ENCODE data around the gene CASD1. TPM values are rescaled to one million over a fixed set of nuclear protein-coding genes. Genes with fewer than 3 reads are reported as not detected.

CASD1 gene
- total and polyA plus RNA-seq, 10 of the 15 experiments (the other 5 are each of a cell fraction or from before 2014, with no cell fraction given), result 4.0 to 18.6 (median 10.7) TPM

DNA sequence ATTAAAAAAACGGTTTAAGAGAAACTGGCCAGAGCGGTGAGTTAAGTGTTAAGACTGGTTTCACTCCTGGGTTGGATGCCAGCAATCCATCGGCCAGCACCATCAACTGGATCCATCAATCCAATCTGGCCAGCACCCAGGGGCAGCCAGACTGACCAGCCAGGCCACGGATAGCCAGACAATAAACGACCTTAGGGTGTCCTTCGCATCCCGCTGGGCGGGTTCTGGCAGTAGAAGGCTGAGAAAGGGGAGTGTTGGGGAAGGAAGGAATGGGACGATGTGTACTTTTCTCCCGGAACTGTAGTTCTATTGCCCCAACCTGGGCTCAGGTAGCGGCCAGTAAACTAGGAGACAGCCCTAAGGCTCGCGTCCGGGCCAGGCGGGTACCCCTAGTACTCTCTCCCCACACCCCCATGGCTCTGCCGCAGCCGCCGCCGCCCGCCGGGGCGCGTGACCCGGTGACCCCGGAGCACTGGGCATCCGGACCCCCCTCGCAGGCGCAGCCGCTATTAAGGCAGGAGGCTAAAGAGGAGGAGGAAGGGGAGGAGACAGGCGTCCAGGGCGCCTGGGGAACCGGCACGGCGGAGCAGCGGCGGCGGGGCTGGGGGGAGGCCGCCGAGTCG is at the start of gene CASD1 (continued):
- TF ChIP-seq, protein P1, sequence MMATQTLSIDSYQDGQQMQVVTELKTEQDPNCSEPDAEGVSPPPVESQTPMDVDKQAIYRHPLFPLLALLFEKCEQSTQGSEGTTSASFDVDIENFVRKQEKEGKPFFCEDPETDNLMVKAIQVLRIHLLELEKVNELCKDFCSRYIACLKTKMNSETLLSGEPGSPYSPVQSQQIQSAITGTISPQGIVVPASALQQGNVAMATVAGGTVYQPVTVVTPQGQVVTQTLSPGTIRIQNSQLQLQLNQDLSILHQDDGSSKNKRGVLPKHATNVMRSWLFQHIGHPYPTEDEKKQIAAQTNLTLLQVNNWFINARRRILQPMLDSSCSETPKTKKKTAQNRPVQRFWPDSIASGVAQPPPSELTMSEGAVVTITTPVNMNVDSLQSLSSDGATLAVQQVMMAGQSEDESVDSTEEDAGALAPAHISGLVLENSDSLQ (IDR thresholded peaks at IDR 0.05), result no peak
- TF ChIP-seq NBN (IDR thresholded peaks at IDR 0.05) (no peak), JUND (IDR thresholded peaks at IDR 0.05; ENCODE audit: low read depth, low read length) (no peak), ETV6 (conservative IDR thresholded peaks at IDR 0.05 in 1 of 2, IDR thresholded peaks at IDR 0.05 in 1 of 2; ENCODE audit: borderline replicate concordance in 1 of 2, low read depth in 1 of 2) (no peak), NR2C2 (IDR thresholded peaks at IDR 0.05; ENCODE audit: borderline replicate concordance, control insufficient read depth, insufficient read length, low read depth) (no peak), KDM1A (IDR thresholded peaks at IDR 0.05; ENCODE audit: borderline replicate concordance) (no peak), POLR2A (IDR thresholded peaks at IDR 0.05; ENCODE audit: low read depth, low read length) (no peak), EGR1 (IDR thresholded peaks at IDR 0.05; ENCODE audit: borderline replicate concordance in 1 of 2, low read depth in 2 of 2, low read length in 2 of 2) (0 out of 3 replicates have a peak, but pooled peaks of 1 of the 2 experiments have one; percentile 0), ZNF622 (IDR thresholded peaks at IDR 0.05) (no peak), PAX8 (IDR thresholded peaks at IDR 0.05) (no peak), BRCA1 (IDR thresholded peaks at IDR 0.05; ENCODE audit: low read depth, low read length) (no peak), CBX5 (IDR thresholded peaks at IDR 0.05; ENCODE audit: low read depth) (no peak), FOS (IDR thresholded peaks at IDR 0.05; ENCODE audit: borderline replicate concordance, extremely low read depth, insufficient read length) (no peak), SMARCA5 (IDR thresholded peaks at IDR 0.05) (no peak), RB1 (IDR thresholded peaks at IDR 0.05; ENCODE audit: borderline replicate concordance) (no peak), RAD21 (IDR thresholded peaks at IDR 0.05; ENCODE audit: insufficient read depth, low read depth, low read length) (no peak), CEBPB (IDR thresholded peaks at IDR 0.05; ENCODE audit: borderline replicate concordance in 1 of 2, low read depth in 2 of 2, low read length in 2 of 2) (no peak), EED (IDR thresholded peaks at IDR 0.05; ENCODE audit: low read depth) (no peak), TARDBP (IDR thresholded peaks at IDR 0.05; ENCODE audit: borderline replicate concordance) (no peak; the same call in 1 of the 2 replicates), ZNF24 (IDR thresholded peaks at IDR 0.05) (no peak), POU2F2 (IDR thresholded peaks at IDR 0.05; ENCODE audit: borderline replicate concordance, low read depth, low read length) (no peak)
- TF ChIP-seq, protein P2, sequence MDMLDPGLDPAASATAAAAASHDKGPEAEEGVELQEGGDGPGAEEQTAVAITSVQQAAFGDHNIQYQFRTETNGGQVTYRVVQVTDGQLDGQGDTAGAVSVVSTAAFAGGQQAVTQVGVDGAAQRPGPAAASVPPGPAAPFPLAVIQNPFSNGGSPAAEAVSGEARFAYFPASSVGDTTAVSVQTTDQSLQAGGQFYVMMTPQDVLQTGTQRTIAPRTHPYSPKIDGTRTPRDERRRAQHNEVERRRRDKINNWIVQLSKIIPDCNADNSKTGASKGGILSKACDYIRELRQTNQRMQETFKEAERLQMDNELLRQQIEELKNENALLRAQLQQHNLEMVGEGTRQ (IDR thresholded peaks at IDR 0.05; ENCODE audit: borderline replicate concordance, low read depth, low read length), result no peak
- TF ChIP-seq, protein P3, sequence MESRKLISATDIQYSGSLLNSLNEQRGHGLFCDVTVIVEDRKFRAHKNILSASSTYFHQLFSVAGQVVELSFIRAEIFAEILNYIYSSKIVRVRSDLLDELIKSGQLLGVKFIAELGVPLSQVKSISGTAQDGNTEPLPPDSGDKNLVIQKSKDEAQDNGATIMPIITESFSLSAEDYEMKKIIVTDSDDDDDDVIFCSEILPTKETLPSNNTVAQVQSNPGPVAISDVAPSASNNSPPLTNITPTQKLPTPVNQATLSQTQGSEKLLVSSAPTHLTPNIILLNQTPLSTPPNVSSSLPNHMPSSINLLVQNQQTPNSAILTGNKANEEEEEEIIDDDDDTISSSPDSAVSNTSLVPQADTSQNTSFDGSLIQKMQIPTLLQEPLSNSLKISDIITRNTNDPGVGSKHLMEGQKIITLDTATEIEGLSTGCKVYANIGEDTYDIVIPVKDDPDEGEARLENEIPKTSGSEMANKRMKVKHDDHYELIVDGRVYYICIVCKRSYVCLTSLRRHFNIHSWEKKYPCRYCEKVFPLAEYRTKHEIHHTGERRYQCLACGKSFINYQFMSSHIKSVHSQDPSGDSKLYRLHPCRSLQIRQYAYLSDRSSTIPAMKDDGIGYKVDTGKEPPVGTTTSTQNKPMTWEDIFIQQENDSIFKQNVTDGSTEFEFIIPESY (IDR thresholded peaks at IDR 0.05), result no peak
- TF ChIP-seq, protein P4, sequence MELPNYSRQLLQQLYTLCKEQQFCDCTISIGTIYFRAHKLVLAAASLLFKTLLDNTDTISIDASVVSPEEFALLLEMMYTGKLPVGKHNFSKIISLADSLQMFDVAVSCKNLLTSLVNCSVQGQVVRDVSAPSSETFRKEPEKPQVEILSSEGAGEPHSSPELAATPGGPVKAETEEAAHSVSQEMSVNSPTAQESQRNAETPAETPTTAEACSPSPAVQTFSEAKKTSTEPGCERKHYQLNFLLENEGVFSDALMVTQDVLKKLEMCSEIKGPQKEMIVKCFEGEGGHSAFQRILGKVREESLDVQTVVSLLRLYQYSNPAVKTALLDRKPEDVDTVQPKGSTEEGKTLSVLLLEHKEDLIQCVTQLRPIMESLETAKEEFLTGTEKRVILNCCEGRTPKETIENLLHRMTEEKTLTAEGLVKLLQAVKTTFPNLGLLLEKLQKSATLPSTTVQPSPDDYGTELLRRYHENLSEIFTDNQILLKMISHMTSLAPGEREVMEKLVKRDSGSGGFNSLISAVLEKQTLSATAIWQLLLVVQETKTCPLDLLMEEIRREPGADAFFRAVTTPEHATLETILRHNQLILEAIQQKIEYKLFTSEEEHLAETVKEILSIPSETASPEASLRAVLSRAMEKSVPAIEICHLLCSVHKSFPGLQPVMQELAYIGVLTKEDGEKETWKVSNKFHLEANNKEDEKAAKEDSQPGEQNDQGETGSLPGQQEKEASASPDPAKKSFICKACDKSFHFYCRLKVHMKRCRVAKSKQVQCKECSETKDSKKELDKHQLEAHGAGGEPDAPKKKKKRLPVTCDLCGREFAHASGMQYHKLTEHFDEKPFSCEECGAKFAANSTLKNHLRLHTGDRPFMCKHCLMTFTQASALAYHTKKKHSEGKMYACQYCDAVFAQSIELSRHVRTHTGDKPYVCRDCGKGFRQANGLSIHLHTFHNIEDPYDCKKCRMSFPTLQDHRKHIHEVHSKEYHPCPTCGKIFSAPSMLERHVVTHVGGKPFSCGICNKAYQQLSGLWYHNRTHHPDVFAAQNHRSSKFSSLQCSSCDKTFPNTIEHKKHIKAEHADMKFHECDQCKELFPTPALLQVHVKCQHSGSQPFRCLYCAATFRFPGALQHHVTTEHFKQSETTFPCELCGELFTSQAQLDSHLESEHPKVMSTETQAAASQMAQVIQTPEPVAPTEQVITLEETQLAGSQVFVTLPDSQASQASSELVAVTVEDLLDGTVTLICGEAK (IDR thresholded peaks at IDR 0.05; ENCODE audit: borderline replicate concordance), result no peak

Data from GM12878 (cell line).